Stimulated activated effector memory CD8-positive, alpha-beta T cell treated with anti-CD3 and anti-CD28 coated beads, Interleukin-12 subunit alpha, Interleukin-12 subunit beta, amount 100 ng/mL, for 72 hours (primary cell): ENCODE measurements around the gene ZSWIM4.

ENCODE experiments used
- ATAC-seq: fragments of 150-1000 bp; cut with Tn5 transposase; 2 replicates; pipeline ENCODE4 v1.10.0; 2021
- DNase-seq, 2 donors: peaks; one replicate each; pipeline ENCODE4 v3.0.0; 2021 to 2022; ENCODE audit warnings: low spot score in 2 of 2
- H3K27ac Mint-ChIP-seq: one replicate; pipeline ENCODE4 v1.8.0; 2022; ENCODE audit warnings: mild to moderate bottlenecking, mixed read lengths
- H3K36me3 Mint-ChIP-seq: one replicate; pipeline ENCODE4 v1.8.0; 2022; ENCODE audit warnings: mild to moderate bottlenecking, mixed read lengths
- H3K4me1 Mint-ChIP-seq: one replicate; pipeline ENCODE4 v1.8.0; 2022; ENCODE audit warnings: mixed read lengths
- H3K4me3 Mint-ChIP-seq: one replicate; pipeline ENCODE4 v1.8.0; 2022; ENCODE audit warnings: mild to moderate bottlenecking, mixed read lengths
- H3K9me3 Mint-ChIP-seq: one replicate; pipeline ENCODE4 v1.8.0; 2022; ENCODE audit warnings: mixed read lengths

Gene ZSWIM4

DNA sequence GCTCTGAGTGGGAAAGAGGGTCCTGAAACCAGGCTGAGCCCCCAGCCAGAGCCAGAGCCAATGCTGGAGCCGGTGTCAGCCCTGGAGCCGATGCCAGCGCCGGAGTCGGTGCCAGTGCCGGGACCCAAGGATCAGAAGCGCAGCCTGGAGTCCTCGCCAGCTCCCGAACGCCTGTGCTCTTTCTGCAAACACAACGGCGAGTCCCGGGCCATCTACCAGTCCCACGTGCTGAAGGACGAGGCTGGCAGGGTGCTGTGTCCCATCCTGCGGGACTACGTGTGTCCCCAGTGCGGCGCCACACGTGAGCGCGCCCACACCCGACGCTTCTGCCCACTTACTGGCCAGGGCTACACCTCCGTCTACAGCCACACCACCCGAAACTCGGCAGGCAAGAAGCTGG, 82.1 kb downstream of the ZSWIM4 start:
- no peak for ATAC-seq
- peaks cover 11% of the 10 kb centered on the region for H3K36me3 Mint-ChIP-seq
- H3K9me3 Mint-ChIP-seq: no peaks in the 10 kb centered on the region
- peaks cover 21% of the 10 kb centered on the region for H3K4me1 Mint-ChIP-seq
- no peak for DNase-seq
- H3K27ac Mint-ChIP-seq: no peak overlapping the region
- no peak overlapping the region for H3K4me3 Mint-ChIP-seq

DNA sequence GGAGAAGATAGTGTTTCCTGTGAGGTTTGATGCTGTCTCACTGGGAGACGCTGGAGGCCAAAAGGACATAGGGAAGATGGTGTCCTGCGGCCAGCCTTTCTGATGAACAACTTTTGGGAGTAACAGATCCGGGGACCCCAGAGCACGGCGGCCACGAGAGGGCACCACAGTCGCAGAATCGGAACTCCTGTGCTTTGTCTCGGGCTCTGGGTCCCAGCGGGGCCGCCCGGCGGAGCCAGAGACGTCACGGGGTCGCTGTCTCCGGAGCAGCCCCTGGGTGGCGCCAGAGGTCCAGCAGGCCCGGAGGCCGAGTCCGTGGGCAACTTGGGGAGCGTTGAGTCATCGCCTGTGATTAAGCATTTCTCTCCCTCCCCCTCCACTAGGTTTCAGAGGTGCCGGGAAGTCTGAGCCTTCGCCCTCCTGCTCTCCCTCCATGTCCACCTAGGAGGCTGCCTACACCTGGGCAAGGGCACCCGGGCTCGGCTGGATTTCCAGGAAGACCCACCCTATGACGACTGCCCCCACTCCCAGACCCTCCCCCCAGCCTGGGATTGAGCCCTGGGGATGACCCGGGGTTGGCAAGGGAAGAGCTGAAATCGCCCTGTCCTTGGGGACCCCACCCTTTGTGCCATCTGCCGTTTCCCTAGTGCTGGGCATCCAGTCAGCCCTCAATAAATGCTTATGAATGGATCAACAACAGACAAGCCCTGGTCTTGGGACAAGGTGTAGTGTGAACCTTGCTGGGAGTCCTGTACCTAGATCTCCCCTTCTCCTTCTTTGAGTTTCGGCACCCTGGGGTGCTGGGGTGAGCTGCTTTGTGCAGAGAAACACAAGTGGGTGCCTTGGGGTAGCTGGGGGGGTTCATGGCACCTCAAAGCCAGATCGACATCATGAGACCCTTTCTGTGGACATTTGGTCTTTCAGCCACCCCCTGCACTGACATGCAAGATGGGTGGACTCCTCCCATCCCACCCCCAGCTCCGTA, 85.1 kb downstream of the ZSWIM4 start:
- peak overlapping the region; percentile 88 for H3K27ac Mint-ChIP-seq
- peaks cover 47% of the 10 kb centered on the region for H3K4me1 Mint-ChIP-seq
- H3K36me3 Mint-ChIP-seq: peaks cover 11% of the 10 kb centered on the region
- no peaks in the 10 kb centered on the region for H3K9me3 Mint-ChIP-seq
- peak; percentile 100 for DNase-seq
- ATAC-seq: peak; percentile 92
- peak overlapping the region; percentile 72 for H3K4me3 Mint-ChIP-seq

DNA sequence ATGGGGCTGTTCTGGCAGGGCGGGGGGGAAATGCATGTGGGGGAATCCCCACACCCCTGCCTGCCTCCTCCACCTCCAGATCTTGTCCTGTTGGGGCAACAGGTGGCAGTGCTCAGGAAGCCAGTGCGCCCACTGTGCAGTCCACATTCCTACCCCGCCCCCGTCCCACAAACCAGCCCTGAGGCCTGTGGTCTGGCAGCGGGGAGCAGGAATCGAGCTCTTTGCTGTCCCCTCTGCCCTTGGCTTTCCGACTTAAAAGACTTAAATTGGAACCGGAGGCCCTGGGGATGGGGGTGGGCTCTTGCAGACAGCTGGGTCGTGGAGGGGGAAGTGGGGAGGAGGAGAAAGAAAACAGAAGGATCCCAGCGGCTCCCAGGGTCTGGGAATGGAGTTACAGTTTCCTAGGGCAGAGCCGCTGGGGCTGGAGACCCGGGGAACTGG, 86.0 kb downstream of the ZSWIM4 start:
- peak in 1 of 2 donors; percentile 67 for DNase-seq
- peaks cover 11% of the 10 kb centered on the region for H3K36me3 Mint-ChIP-seq
- peak overlapping the region; percentile 72 for H3K4me3 Mint-ChIP-seq
- no peak for ATAC-seq
- peaks cover 57% of the 10 kb centered on the region for H3K4me1 Mint-ChIP-seq
- H3K9me3 Mint-ChIP-seq: no peaks in the 10 kb centered on the region
- H3K27ac Mint-ChIP-seq: peak overlapping the region; percentile 88
